Amygdala (tissue), 56 donors: ENCODE results near the gene BEST4.
A peak's percentile ranks its signal among the peaks of the same experiment; 100 is the strongest.
"Not testable (repeated sequence)": the region's sequence is repeated elsewhere in the genome, so short reads cannot be mapped to it uniquely, and the experiment has no call there.

Experiments used
- DNase-seq, 56 donors: peaks; one replicate each; lab custom pipeline; 2025; lab: John Stamatoyannopoulos, UW

Gene BEST4

DNA sequence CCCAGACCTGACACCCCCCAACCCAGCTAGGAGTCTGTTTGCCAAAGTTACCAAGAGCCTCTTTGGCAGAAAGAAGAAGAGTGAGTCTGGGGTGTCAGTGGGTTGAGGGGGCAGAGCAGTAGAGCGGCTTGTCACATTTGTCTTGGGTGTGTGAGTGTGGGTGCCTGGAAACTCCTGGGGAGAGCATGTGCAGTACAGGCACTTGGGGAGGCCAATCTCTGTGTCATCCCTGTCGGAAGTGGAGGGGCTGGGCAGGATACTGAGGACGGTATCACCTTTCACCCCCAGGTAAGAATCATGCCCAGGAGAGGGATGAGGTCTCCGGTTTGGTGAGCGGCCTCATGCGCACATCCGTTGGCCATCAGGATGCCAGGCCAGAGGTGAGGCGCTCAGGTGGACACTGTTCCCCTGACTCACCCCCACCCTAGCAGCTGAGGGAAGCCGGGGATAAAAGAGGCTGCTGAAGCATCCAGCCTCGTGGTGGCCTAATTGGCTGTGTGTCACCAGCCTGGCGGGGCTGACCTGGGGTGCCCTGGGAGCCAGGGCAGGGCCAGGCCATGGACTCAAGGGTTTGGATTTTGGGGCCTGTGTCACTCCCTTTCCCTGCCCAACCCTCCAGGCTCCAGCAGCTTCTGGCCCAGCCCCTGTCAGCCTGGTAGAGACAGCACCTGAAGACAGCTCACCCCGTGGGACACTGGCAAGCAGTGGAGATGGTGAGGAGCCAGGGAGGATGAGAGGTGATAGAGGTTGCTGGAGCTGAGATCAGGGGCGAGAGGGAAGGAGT, 15.5 kb upstream of the BEST4 start:
- DNase-seq: no peak

- no peak for DNase-seq
Observed at GRCh38 chr1:44803062-44803311, 15.0 kb upstream of the BEST4 start.

DNA sequence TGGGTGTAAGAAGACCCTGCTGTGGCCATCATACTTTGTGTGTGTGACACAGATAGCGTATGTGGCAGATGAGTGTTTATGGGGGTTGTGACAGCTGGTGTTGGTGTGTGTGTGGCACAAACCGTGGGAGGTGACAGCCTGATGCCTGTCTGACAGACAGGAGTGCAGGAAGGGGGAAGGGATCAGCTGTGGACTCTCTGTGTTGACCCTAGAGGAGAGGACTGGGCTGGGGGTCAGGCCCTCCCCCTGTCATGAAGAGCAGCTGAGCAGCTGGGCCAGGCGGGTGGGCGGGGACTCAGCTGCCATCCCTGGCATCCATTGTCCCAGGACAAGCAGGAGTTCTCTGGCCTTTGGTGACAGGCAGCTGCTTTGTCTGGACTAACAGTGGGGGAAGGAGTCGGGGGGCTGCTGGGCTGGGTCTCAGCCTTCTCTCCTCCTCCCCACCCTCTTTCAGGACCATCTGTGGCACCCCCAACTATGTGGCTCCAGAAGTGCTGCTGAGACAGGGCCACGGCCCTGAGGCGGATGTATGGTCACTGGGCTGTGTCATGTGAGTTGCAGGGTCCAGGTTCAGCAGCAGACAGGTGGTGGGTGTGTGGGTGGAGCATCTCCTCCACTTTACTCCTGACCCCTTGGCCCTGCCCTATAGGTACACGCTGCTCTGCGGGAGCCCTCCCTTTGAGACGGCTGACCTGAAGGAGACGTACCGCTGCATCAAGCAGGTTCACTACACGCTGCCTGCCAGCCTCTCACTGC, 14.5 kb upstream of the BEST4 start:
- peak in 26 of 56 donors; percentile 18 to 72 (median 48) for DNase-seq

DNA sequence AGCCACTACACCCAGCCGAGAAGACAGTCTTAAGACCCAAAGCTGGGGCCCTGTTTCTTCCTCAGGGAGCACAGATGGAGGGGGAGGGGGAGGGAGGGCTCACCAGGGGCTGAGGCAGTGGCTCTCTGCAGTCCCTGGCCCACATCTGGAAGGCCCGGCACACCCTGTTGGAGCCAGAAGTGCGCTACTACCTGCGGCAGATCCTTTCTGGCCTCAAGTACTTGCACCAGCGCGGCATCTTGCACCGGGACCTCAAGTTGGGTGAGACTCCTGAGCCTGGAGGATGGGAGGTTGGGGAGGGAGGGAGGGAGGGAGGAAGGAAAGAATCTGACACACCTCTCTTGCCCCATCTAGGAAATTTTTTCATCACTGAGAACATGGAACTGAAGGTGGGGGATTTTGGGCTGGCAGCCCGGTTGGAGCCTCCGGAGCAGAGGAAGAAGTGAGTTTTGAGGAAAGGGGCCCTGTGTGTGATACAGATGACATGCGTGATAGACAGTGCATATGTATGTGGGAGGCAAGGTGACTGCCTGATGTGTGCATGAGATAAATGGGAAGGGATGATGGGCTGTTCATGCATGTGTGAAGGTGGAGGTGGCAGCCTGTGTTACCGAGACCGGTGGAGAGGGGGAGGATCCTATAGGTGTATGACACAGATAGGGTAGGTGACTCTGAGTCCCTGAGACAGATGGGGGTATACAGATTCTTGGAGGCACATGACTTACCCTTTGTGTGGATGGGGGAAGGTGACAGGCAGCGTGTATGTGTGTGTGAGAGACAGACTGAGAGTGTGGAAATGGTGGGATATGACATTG, 13.7 kb upstream of the BEST4 start:
- no peak for DNase-seq

- peak; percentile 84 to 100 (median 98) for DNase-seq
Observed at GRCh38 chr1:44799770-44800584, 12.0 kb upstream of the BEST4 start, which contains the start of gene PLK3. PLK3 (plus strand) TSS chr1:44800377; CDS start chr1:44800464, 87 bp downstream.

GRCh38 chr1:44798481-44799365, 10.8 kb upstream of the BEST4 start:
- DNase-seq: no peak

DNA sequence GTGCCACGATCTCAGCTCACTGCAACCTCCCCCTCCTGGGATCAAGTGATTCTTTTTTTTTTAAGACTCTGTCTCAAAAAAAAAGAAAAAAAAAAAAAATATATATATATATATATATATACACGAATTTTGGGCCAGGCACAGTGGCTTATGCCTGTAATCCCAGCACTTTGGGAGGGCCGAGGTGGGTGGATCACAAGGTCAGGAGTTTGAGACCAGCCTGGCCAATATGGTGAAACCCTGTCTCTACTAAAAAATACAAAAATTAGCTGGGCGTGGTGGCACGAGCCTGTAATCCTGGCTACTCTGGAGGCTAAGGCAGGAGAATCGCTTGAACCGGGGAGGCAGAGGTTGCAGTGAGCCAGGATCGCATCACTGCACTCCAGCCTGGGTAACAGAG, 9.9 kb upstream of the BEST4 start:
- DNase-seq: not testable (repeated sequence)

- no peak for DNase-seq
Observed at GRCh38 chr1:44792736-44793502, 4.9 kb upstream of the BEST4 start.

DNA sequence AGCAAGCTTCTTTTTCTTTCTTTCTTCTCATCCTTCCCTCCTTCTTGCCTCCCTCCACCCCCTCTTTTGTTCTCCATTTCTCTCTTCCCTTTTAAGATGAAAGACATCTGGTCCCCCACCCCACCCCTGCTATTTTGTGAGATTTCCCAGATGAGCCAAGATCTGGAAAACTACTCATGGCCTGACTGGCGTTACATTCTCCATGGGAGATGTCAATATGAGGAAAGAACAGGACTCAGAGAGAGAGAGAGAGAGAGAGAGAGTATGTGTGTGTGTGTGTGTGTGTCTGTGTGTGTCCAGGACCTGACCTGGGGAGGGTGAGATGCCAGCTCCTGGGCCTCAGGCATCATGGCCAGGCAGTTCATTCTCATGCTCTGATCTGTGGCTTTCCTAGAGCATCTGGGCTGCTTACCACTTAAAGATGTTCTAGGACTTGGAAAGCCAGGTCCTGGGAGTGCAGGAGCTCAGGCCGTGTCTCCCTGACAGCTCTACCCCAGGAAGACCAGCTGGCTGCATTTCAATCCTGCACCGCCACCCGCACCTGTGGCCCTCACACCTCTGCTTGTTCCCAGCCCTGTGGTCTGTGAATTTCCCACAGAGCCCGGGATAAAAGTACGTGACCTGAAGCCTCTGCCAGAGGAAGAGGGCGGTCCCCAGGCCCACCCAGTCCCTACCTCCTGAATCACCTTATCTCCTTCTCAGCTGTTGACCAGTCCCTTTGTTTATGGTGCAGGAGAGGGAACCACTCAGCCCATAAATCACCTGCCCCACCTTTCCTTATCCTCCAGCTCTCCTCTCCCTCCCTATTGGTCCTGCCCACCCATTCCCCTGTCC, 3.2 kb upstream of the BEST4 start:
- no peak for DNase-seq

GRCh38 chr1:44787506-44787905, 464 bp downstream of the BEST4 start:
- no peak for DNase-seq

DNA sequence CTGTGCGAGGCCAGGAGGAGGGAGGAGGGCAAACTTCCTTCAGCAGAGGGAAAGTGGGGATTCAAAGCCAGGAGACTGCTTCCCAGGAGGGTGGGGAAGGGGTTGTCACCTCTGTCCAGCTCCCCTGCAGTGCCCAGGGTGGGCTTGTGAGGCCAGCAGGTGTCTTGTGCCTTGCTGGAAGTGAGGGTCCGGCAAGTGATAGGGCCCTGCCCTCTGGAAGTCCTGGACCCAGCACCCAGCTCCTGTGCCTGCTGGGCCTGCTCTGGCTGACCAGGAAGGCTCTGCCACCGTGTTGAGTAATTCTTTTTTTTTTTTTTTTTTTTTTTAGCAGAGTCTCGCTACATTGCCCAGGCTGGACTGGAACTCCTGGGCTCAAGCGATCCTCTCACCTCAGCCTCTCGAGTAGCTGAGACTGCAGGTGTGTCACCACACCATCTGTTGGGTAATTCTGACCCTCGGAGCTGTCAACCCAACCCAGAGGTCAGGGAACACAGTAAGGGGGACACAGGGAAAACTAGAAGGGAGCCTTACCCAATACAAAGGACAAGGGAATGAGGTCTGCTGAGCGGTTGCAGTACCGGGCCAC, 1.0 kb downstream of the BEST4 start:
- DNase-seq: no peak

DNA sequence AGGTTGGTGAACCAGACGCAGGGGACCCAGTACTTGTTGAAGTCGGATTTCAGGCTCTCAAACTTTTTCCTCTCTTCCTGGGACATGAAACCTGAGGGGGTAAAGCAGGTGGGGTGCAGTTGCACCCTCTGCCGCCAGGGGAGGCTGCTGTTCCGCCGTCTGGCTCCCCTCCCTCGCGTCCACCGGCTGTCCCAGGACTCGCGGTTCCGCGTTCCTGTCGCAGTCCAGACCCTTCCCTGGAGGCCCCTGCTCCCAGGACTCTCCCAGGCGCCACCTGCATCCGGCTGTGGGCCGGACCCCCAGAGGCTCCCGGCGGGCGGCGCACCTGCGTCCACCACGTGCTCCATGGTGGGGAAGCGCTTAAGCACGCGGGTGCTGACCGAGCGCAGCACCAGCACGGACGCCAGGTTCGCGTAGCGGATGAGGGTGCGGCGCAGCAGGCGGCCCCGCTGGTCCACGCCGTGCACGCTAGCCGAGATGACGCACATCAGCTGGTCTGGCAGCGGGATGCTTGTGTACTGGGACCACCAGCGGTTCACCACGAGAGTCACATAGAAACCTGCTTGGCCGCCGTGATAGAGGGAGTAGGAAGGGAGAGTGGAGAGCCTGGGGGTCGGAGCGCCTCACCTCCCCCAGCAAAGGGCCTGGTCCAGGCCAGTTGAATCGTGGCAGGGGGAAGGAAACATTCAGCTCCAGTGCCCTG, 1.7 kb downstream of the BEST4 start:
- DNase-seq: peak in 16 of 56 donors; percentile 10 to 61 (median 24)

- no peak for DNase-seq
Observed at GRCh38 chr1:44785501-44786137, 2.4 kb downstream of the BEST4 start.

GRCh38 chr1:44785029-44785380, 3.0 kb downstream of the BEST4 start:
- DNase-seq: no peak

- peak in 4 of 56 donors; percentile 4 to 30 (median 13) for DNase-seq
Observed at GRCh38 chr1:44784094-44785028, 3.6 kb downstream of the BEST4 start.
